H1 (cell line): ENCODE measurements around the gene CREB3. TPM values are rescaled to one million over a fixed set of nuclear protein-coding genes. Genes with fewer than 3 reads are reported as not detected.
A peak's percentile ranks its signal among the peaks of the same experiment; 100 is the strongest.

ENCODE experiments used
- CTCF ChIA-PET: fragments of 300-600 bp; sonication (Branson Sonifier 250); formaldehyde crosslinking; loops from one replicate; lab custom pipeline; 2021; ENCODE audit not compliant: partially characterized antibody; lab: Charles Lee
- POLR2A ChIA-PET: fragments of 300-600 bp; sonication (Branson Sonifier 250); formaldehyde crosslinking; loops from one replicate; lab custom pipeline; 2021; ENCODE audit warnings: inconsistent platforms; ENCODE audit not compliant: partially characterized antibody; lab: Charles Lee
- DNase-seq, 2 experiments: peaks; one replicate each; pipeline versions ENCODE4 v3.0.0 to v3.0.0-alpha.2; 2010 to 2022; ENCODE audit warnings: low spot score in 2 of 2, low read depth in 1 of 2, mixed read lengths in 1 of 2
- FAIRE-seq: peaks from 2 replicates; lab custom pipeline; 2011; peaks lifted over from hg19 to GRCh38; lab: Jason Lieb, UNC
- H2AFZ ChIP-seq: 2 replicates; pipeline ENCODE4 v1.8.1; 2012; ENCODE audit warnings: low read length, inconsistent platforms
- H2AK5ac ChIP-seq: 2 replicates; pipeline ENCODE4 v1.6.1; 2013; ENCODE audit warnings: low read depth, low read length
- H2BK120ac ChIP-seq: replicated peaks from 2 replicates; pipeline ENCODE3; 2013; ENCODE audit warnings: low read depth, low read length, inconsistent platforms
- H2BK12ac ChIP-seq: 2 replicates; pipeline ENCODE4 v1.6.1; 2013; ENCODE audit warnings: low read depth, low read length
- H2BK15ac ChIP-seq: 2 replicates; pipeline ENCODE4 v1.6.1; 2013; ENCODE audit warnings: low read length
- H2BK20ac ChIP-seq: 2 replicates; pipeline ENCODE4 v1.6.1; 2013; ENCODE audit warnings: low read length
- H2BK5ac ChIP-seq: 2 replicates; pipeline ENCODE4 v1.6.1; 2013; ENCODE audit warnings: low read depth, low read length
- H3K14ac ChIP-seq: 2 replicates; pipeline ENCODE4 v1.6.1; 2013; ENCODE audit warnings: inconsistent platforms; ENCODE audit not compliant: insufficient read length
- H3K18ac ChIP-seq: 2 replicates; pipeline ENCODE4 v1.6.1; 2013; ENCODE audit warnings: low read length; ENCODE audit errors: extremely low read depth
- H3K23ac ChIP-seq: 2 replicates; pipeline ENCODE4 v1.6.1; 2013; ENCODE audit warnings: inconsistent platforms; ENCODE audit not compliant: insufficient read length
- H3K23me2 ChIP-seq: 2 replicates; pipeline ENCODE4 v1.6.1; 2013; ENCODE audit warnings: low read depth, low read length
- H3K27ac ChIP-seq: 2 replicates; pipeline ENCODE4 v1.6.1; 2011; ENCODE audit warnings: low read depth, low read length, inconsistent platforms
- H3K27me3 ChIP-seq, 4 experiments: replicated peaks in 1 of 4; 1 replicate in 1 of 4; 2 replicates in 3 of 4; pipeline versions ENCODE4 v1.6.1 to v1.8.1; 2011 to 2013; ENCODE audit warnings: low read length in 3 of 4, mild to moderate bottlenecking in 3 of 4, inconsistent platforms in 2 of 4, mixed read lengths in 2 of 4, moderate library complexity in 1 of 4; ENCODE audit not compliant: control insufficient read depth in 3 of 4, insufficient read depth in 3 of 4; ENCODE audit errors: extremely low read depth in 1 of 4
- H3K36me3 ChIP-seq, 4 experiments: 2 replicates each; pipeline versions ENCODE4 v1.6.1 to v1.8.1; 2011 to 2013; ENCODE audit warnings: mild to moderate bottlenecking in 4 of 4, low read length in 3 of 4, moderate library complexity in 2 of 4, control low read depth in 1 of 4, inconsistent platforms in 1 of 4; ENCODE audit not compliant: insufficient read depth in 4 of 4, control insufficient read depth in 2 of 4
- H3K4ac ChIP-seq: replicated peaks from 2 replicates; pipeline ENCODE3; 2013; ENCODE audit warnings: low read length, low read depth, mixed read lengths, inconsistent platforms; ENCODE audit not compliant: insufficient read length
- H3K4me1 ChIP-seq, 4 experiments: replicated peaks in 1 of 4; 1 replicate in 1 of 4; 2 replicates in 3 of 4; pipeline versions ENCODE4 v1.6.1 to v1.8.1; 2011 to 2013; ENCODE audit warnings: low read length in 3 of 4, inconsistent platforms in 2 of 4, mixed read lengths in 1 of 4; ENCODE audit not compliant: insufficient read depth in 4 of 4, control insufficient read depth in 3 of 4
- H3K4me2 ChIP-seq, 2 experiments: 2 replicates each; pipeline versions ENCODE4 v1.6.1 to v1.8.1; 2011 to 2013; ENCODE audit warnings: low read depth in 2 of 2, low read length in 2 of 2, control low read depth in 1 of 2, inconsistent platforms in 1 of 2, mild to moderate bottlenecking in 1 of 2; ENCODE audit not compliant: insufficient read depth in 1 of 2
- H3K4me3 ChIP-seq, 4 experiments: fragments of 200-600, 300-600 bp in 1 of 4; sonication (generic), shearing (Covaris generic), sonication (Bioruptor Twin) in 1 of 4; 2 replicates each; pipeline versions ENCODE4 v1.5.1 to v1.8.1; 2011 to 2016; ENCODE audit warnings: low read length in 4 of 4, low read depth in 3 of 4, control low read depth in 2 of 4, inconsistent platforms in 2 of 4, mild to moderate bottlenecking in 2 of 4, mixed read lengths in 1 of 4, moderate library complexity in 1 of 4; ENCODE audit not compliant: insufficient read depth in 2 of 4; ENCODE audit errors: extremely low read depth in 1 of 4
- H3K56ac ChIP-seq: replicated peaks from 2 replicates; pipeline ENCODE3; 2013; ENCODE audit warnings: low read depth, mild to moderate bottlenecking, mixed read lengths, low read length, inconsistent platforms; ENCODE audit not compliant: insufficient read length
- H3K79me1 ChIP-seq: 2 replicates; pipeline ENCODE4 v1.6.1; 2013; ENCODE audit warnings: low read depth, low read length, control low read depth
- H3K79me2 ChIP-seq, 2 experiments: 2 replicates each; pipeline versions ENCODE4 v1.6.1 to v1.8.1; 2012 to 2013; ENCODE audit warnings: low read length in 2 of 2, mild to moderate bottlenecking in 2 of 2, inconsistent platforms in 1 of 2; ENCODE audit not compliant: insufficient read depth in 2 of 2, control insufficient read depth in 1 of 2
- H3K9ac ChIP-seq, 4 experiments: replicated peaks in 1 of 4; 1 replicate in 1 of 4; 2 replicates in 3 of 4; pipeline versions ENCODE4 v1.6.1 to v1.8.1; 2011 to 2013; ENCODE audit warnings: low read depth in 3 of 4, low read length in 3 of 4, control low read depth in 2 of 4, mild to moderate bottlenecking in 2 of 4, moderate library complexity in 2 of 4, inconsistent platforms in 1 of 4; ENCODE audit errors: extremely low read depth in 1 of 4
- H3K9me3 ChIP-seq, 2 experiments: 2 replicates each; pipeline versions ENCODE4 v1.6.1 to v1.8.1; 2012 to 2013; ENCODE audit warnings: mild to moderate bottlenecking in 2 of 2, moderate library complexity in 2 of 2, control low read depth in 1 of 2, inconsistent platforms in 1 of 2, low read depth in 1 of 2, low read length in 1 of 2, mixed read lengths in 1 of 2; ENCODE audit not compliant: insufficient read depth in 2 of 2
- H4K20me1 ChIP-seq, 2 experiments: replicated peaks in 1 of 2; 2 replicates each; pipeline versions ENCODE3 to v1.8.1; 2011 to 2013; ENCODE audit warnings: inconsistent platforms in 2 of 2, low read length in 2 of 2, mild to moderate bottlenecking in 1 of 2; ENCODE audit not compliant: insufficient read depth in 2 of 2, control insufficient read depth in 1 of 2
- H4K5ac ChIP-seq: 2 replicates; pipeline ENCODE4 v1.6.1; 2013; ENCODE audit warnings: low read length, low read depth, mixed read lengths, inconsistent platforms; ENCODE audit not compliant: insufficient read length
- H4K8ac ChIP-seq: 2 replicates; pipeline ENCODE4 v1.8.0; 2013; ENCODE audit warnings: mild to moderate bottlenecking, moderate library complexity, low read length, inconsistent platforms; ENCODE audit not compliant: insufficient read depth; ENCODE audit errors: extremely low read depth
- H4K91ac ChIP-seq: replicated peaks from 2 replicates; pipeline ENCODE3; 2013; ENCODE audit warnings: low read length, mixed read lengths, inconsistent platforms; ENCODE audit not compliant: insufficient read length
- SAP30 ChIP-seq: fragments of 300-600 bp; sonication (generic); IDR thresholded peaks from 2 replicates; pipeline ENCODE4 v1.7.1; 2012; ENCODE audit warnings: low read length, moderate library complexity, mild to moderate bottlenecking, inconsistent platforms; ENCODE audit not compliant: insufficient read depth, insufficient replicate concordance
- SIN3A ChIP-seq, 2 experiments: IDR thresholded peaks in 1 of 2; conservative IDR thresholded peaks in 1 of 2; 2 replicates each; pipeline ENCODE4 v1.6.1; 2011 to 2012; ENCODE audit warnings: low read length in 2 of 2, improper control_type of control experiment in 1 of 2, low read depth in 1 of 2, mild to moderate bottlenecking in 1 of 2
- TAF1 ChIP-seq: IDR thresholded peaks from 2 replicates; pipeline ENCODE4 v1.6.1; 2011; ENCODE audit warnings: mild to moderate bottlenecking, low read depth, low read length
- TBP ChIP-seq: IDR thresholded peaks from 2 replicates; pipeline ENCODE4 v1.6.1; 2011; ENCODE audit warnings: low read depth, low read length, improper control_type of control experiment
- YY1 ChIP-seq: IDR thresholded peaks from 2 replicates; pipeline ENCODE4 v1.6.1; 2011; ENCODE audit warnings: low read depth, mild to moderate bottlenecking, low read length
- WGBS, 2 experiments: shearing (Covaris generic) in 1 of 2; methylation state at CpG; one replicate each; pipeline versions ENCODE4 v1.1.6 to v1.1.7; 2013 to 2015; ENCODE audit warnings: low lambda C conversion rate in 2 of 2, mixed read lengths in 2 of 2, inconsistent platforms in 1 of 2, low coverage in 1 of 2, missing lambda C conversion rate in 1 of 2; ENCODE audit not compliant: insufficient replicate concordance in 2 of 2, insufficient coverage in 1 of 2, insufficient read length in 1 of 2; ENCODE audit errors: extremely low coverage in 1 of 2, missing lambda C conversion rate in 1 of 2; 5-methylcytosine and 5-hydroxymethylcytosine counted together
- polyA plus RNA-seq, 7 experiments: library from polyadenylated mRNA; depleted of rRNA in 3 of 7; stranded (reverse) in 5 of 7; unstranded in 2 of 7; fragments of >200 nt in 5 of 7; fragments of 200-250 nt in 2 of 7; gene quantifications; 1 replicate in 5 of 7; 2 replicates in 1 of 7; 4 replicates in 1 of 7; pipeline versions ENCODE4 v1.2.1 to v1.2.3, GENCODE V29; 2011 to 2013; ENCODE audit warnings: missing spikeins in 2 of 7, mixed read lengths in 2 of 7
- total RNA-seq: library from RNA; stranded (reverse); fragmentation: NEBNext Ultra II Directional; extraction: Animal tissue kit (Norgen Biotek cat#: 25700); gene quantifications from 2 replicates; pipeline ENCODE4 v1.2.1, GENCODE V29; 2021
- TF ChIP-seq, protein P1 (sequence below), 3 experiments: IDR thresholded peaks; 1 replicate in 2 of 3; 2 replicates in 1 of 3; pipeline versions ENCODE4 v1.5.1 to v1.6.1; 2011; ENCODE audit warnings: low read length in 3 of 3, mild to moderate bottlenecking in 3 of 3, inconsistent platforms in 2 of 3, low read depth in 1 of 3, moderate library complexity in 1 of 3; ENCODE audit not compliant: insufficient read depth in 1 of 3; ENCODE audit errors: control extremely low read depth in 1 of 3

Gene CREB3
- total and polyA plus RNA-seq, 2 of the 8 experiments (the other 6 are each of a cell fraction or from before 2014, with no cell fraction given), result 24.4 to 25.7 TPM

DNA sequence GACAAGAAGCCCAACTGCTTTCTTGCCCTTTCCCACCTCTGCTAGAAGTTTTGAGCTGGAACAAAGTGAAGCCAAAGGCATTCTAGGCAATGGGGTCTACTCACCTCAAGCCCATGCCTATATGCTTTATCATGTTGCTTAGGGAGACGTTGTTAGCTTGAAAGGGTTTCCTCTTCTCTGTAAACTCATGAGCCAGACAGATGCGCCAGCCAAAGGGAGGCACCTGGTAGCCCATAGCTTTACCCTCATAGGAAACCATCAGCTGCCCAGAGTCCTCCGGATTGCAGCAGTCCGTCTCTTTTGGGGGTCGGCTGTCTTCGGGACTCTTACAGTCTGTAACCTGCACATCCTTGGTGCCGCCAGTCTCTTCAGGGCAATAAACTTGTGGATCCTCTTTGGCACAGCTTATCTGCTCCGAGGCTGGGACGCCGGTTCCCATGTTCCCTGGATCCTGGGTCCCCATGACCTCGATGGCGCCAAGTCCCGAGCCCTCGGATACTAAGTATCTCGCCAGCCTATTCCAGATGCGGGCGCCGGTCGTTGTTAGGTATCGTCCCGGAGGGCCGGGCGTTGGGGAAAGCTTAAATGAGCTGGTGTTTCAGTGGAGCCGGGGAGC, 15.9 kb downstream of the CREB3 start:
- Histone ChIP-seq H3K23ac (no peak overlapping the region), H2BK12ac (no peak overlapping the region), H2AFZ (no peak overlapping the region), H3K4me1 (peaks cover 0 to 19% (median 5%) of the 10 kb centered on the region in 4 experiments; a peak in 5 of 7 replicates), H2BK5ac (no peak overlapping the region; the same call in 1 of the 2 replicates), H4K5ac (no peak overlapping the region), H3K23me2 (peaks cover 11% of the 10 kb centered on the region), H3K27me3 (no peaks in the 10 kb centered on the region), H3K4ac (no peak overlapping the region), H3K4me3 (peak overlapping the region; percentile 88 to 98 (median 94)), H3K79me1 (peaks cover 12% of the 10 kb centered on the region; the same call in 1 of the 2 replicates), H3K4me2 (peak overlapping the region; percentile 98 to 99), H3K27ac (peak overlapping the region; percentile 74; the same call in 1 of the 2 replicates), H3K56ac (peak overlapping the region; percentile 60), H2AK5ac (no peak overlapping the region), H3K14ac (no peak overlapping the region), H3K9ac (peak overlapping the region; percentile 66 to 81 (median 72)), H3K36me3 (peaks cover 7 to 35% (median 19%) of the 10 kb centered on the region in 4 experiments; a peak in 7 of 8 replicates), H2BK15ac (no peak overlapping the region), H3K79me2 (peaks cover 21 to 41% of the 10 kb centered on the region in 2 experiments), H4K20me1 (peaks cover 11 to 24% of the 10 kb centered on the region in 2 experiments), H2BK20ac (no peak overlapping the region), H4K91ac (no peak overlapping the region), H3K9me3 (no peaks in the 10 kb centered on the region), H3K18ac (no peak overlapping the region), H4K8ac (no peak overlapping the region), H2BK120ac (no peak overlapping the region)
- WGBS, 2 experiments, result 4% methylated on average over 24 of the region's 24 CpGs; no CpG with 5 or more reads in 1 of the 2 experiments
- FAIRE-seq, result no peak
- DNase-seq, result no peak
- CTCF ChIA-PET, result interaction anchor here (1.0 to 7.2 kb wide), 12 partner anchors 8 to 418 kb away, joined by 3 to 87 read pairs (median 4); partner anchors contain the start of genes CREB3 and TLN1
- POLR2A ChIA-PET, result interaction anchor here (0.8 to 7.0 kb wide), 19 partner anchors 8 to 149 kb away, joined by 3 to 59 read pairs (median 4); partner anchors contain the start of genes ARHGEF39, CCDC107, CREB3 and RMRP
- TF ChIP-seq YY1, result no peak
- TF ChIP-seq, protein P1, sequence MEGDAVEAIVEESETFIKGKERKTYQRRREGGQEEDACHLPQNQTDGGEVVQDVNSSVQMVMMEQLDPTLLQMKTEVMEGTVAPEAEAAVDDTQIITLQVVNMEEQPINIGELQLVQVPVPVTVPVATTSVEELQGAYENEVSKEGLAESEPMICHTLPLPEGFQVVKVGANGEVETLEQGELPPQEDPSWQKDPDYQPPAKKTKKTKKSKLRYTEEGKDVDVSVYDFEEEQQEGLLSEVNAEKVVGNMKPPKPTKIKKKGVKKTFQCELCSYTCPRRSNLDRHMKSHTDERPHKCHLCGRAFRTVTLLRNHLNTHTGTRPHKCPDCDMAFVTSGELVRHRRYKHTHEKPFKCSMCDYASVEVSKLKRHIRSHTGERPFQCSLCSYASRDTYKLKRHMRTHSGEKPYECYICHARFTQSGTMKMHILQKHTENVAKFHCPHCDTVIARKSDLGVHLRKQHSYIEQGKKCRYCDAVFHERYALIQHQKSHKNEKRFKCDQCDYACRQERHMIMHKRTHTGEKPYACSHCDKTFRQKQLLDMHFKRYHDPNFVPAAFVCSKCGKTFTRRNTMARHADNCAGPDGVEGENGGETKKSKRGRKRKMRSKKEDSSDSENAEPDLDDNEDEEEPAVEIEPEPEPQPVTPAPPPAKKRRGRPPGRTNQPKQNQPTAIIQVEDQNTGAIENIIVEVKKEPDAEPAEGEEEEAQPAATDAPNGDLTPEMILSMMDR (IDR thresholded peaks at IDR 0.05; ENCODE audit: control extremely low read depth in 1 of 3, insufficient read depth in 1 of 3, low read depth in 1 of 3, low read length in 3 of 3), result 0 out of 4 replicates have a peak, but pooled peaks of 1 of the 3 experiments have one; percentile 0
- 0 out of 4 replicates have a peak, but pooled peaks of 1 of the 2 experiments have one; percentile 1 for TF ChIP-seq SIN3A (conservative IDR thresholded peaks at IDR 0.05 in 1 of 2, IDR thresholded peaks at IDR 0.05 in 1 of 2; ENCODE audit: low read depth in 1 of 2, low read length in 2 of 2)
- peak; percentile 66 for TF ChIP-seq SAP30
- TF ChIP-seq TBP, result no peak; the same call in 1 of the 2 replicates
- TF ChIP-seq TAF1, result 0 out of 2 replicates have a peak, but pooled peaks have one; percentile 1
